HepG2 (cell line): ENCODE data around the gene BRAT1. TPM values are rescaled to one million over a fixed set of nuclear protein-coding genes. Genes with fewer than 3 reads are reported as not detected.

Experiments used
- CBX1 ChIP-seq: IDR thresholded peaks from one replicate; pipeline ENCODE4 v1.6.1; 2016; ENCODE audit warnings: antibody characterized with exemption, low read depth
- CHCHD3 ChIP-seq: sonication (generic); formaldehyde crosslinking; IDR thresholded peaks from 2 replicates; pipeline ENCODE4 v1.8.0; 2022; ENCODE audit warnings: mild to moderate bottlenecking, missing genetic modification reagents, moderate library complexity
- DPF2 ChIP-seq: sonication (generic); formaldehyde crosslinking; IDR thresholded peaks from 2 replicates; pipeline ENCODE4 v1.4.0; 2020; ENCODE audit warnings: mild to moderate bottlenecking, low read depth, missing genetic modification reagents, borderline replicate concordance
- FOSL1 ChIP-seq: sonication (generic); formaldehyde crosslinking; IDR thresholded peaks from 2 replicates; pipeline ENCODE4 v1.9.0; 2021; ENCODE audit warnings: missing genetic modification reagents, borderline replicate concordance
- FOXC1 ChIP-seq: sonication (generic); formaldehyde crosslinking; IDR thresholded peaks from 2 replicates; pipeline ENCODE4 v1.8.0; 2022; ENCODE audit warnings: mild to moderate bottlenecking, missing genetic modification reagents, borderline replicate concordance
- HHEX ChIP-seq: IDR thresholded peaks from 2 replicates; pipeline ENCODE4 v1.6.1; 2016; ENCODE audit warnings: control low read depth
- KDM3A ChIP-seq: IDR thresholded peaks from 2 replicates; pipeline ENCODE4 v1.6.1; 2018; ENCODE audit warnings: low read depth, missing compliant biosample characterization
- KDM5B ChIP-seq: sonication (generic); formaldehyde crosslinking; IDR thresholded peaks from 2 replicates; pipeline ENCODE4 v1.4.0; 2020; ENCODE audit warnings: missing genetic modification reagents, mild to moderate bottlenecking, borderline replicate concordance
- NR2F1 ChIP-seq, 2 experiments: fragments of 450-650 bp in 1 of 2; formaldehyde crosslinking in 1 of 2; IDR thresholded peaks; 2 replicates each; pipeline versions ENCODE4 v1.5.0 to v1.6.1; 2016 to 2020; ENCODE audit warnings: mild to moderate bottlenecking in 1 of 2, missing compliant biosample characterization in 1 of 2, missing genetic modification reagents in 1 of 2, moderate library complexity in 1 of 2
- PLRG1 ChIP-seq: fragments of 450-650 bp; conservative IDR thresholded peaks from 2 replicates; pipeline ENCODE4 v1.6.1; 2016
- RAD21 ChIP-seq: fragments of 450-650 bp; formaldehyde crosslinking; IDR thresholded peaks from 2 replicates; pipeline ENCODE4 v1.5.0; 2020; ENCODE audit warnings: mild to moderate bottlenecking
- SATB2 ChIP-seq: sonication (generic); formaldehyde crosslinking; IDR thresholded peaks from 2 replicates; pipeline ENCODE4 v1.5.0; 2020; ENCODE audit warnings: missing genetic modification reagents
- SMAD1 ChIP-seq: sonication (generic); formaldehyde crosslinking; IDR thresholded peaks from 2 replicates; pipeline ENCODE4 v1.4.0; 2020; ENCODE audit warnings: missing genetic modification reagents, low read depth, mild to moderate bottlenecking, borderline replicate concordance
- SNRNP70 ChIP-seq: fragments of 200-400 bp; formaldehyde crosslinking; IDR thresholded peaks from 2 replicates; pipeline ENCODE4 v1.6.1; 2017; ENCODE audit warnings: mild to moderate bottlenecking, low read depth, low read length, moderate library complexity
- SP2 ChIP-seq: sonication (generic); formaldehyde crosslinking; IDR thresholded peaks from 2 replicates; pipeline ENCODE4 v1.5.1; 2020; ENCODE audit warnings: mild to moderate bottlenecking, missing genetic modification reagents
- TSC22D2 ChIP-seq: sonication (generic); formaldehyde crosslinking; IDR thresholded peaks from 2 replicates; pipeline ENCODE4 v1.5.1; 2020; ENCODE audit warnings: missing genetic modification reagents, mild to moderate bottlenecking, borderline replicate concordance
- ZFP36L2 ChIP-seq: sonication (generic); formaldehyde crosslinking; IDR thresholded peaks from 2 replicates; pipeline ENCODE4 v1.4.0; 2020; ENCODE audit warnings: missing genetic modification reagents
- ZFP82 ChIP-seq: sonication (generic); formaldehyde crosslinking; IDR thresholded peaks from 2 replicates; pipeline ENCODE4 v1.5.1; 2020; ENCODE audit warnings: mild to moderate bottlenecking, missing genetic modification reagents, borderline replicate concordance
- ZNF333 ChIP-seq: sonication (generic); formaldehyde crosslinking; IDR thresholded peaks from 2 replicates; pipeline ENCODE4 v1.4.0; 2020; ENCODE audit warnings: mild to moderate bottlenecking, missing genetic modification reagents, borderline replicate concordance
- ZNF350 ChIP-seq: sonication (generic); formaldehyde crosslinking; IDR thresholded peaks from 2 replicates; pipeline ENCODE4 v1.4.0; 2020; ENCODE audit warnings: mild to moderate bottlenecking, low read depth, missing genetic modification reagents, borderline replicate concordance
- ZNF530 ChIP-seq: sonication (generic); formaldehyde crosslinking; IDR thresholded peaks from 2 replicates; pipeline ENCODE4 v1.5.0; 2020; ENCODE audit warnings: low read depth, mild to moderate bottlenecking, missing genetic modification reagents
- ZNF777 ChIP-seq: sonication (generic); formaldehyde crosslinking; IDR thresholded peaks from 2 replicates; pipeline ENCODE4 v1.4.0; 2020; ENCODE audit warnings: missing genetic modification reagents
- ZSCAN30 ChIP-seq: sonication (generic); formaldehyde crosslinking; IDR thresholded peaks from 2 replicates; pipeline ENCODE4 v1.5.0; 2020; ENCODE audit warnings: mild to moderate bottlenecking, missing genetic modification reagents
- polyA plus RNA-seq, 8 experiments: library from polyadenylated mRNA; depleted of rRNA in 3 of 8; stranded (reverse) in 7 of 8; unstranded in 1 of 8; fragments of >200 nt; fragmentation: Illumina TruSeq in 4 of 8; extraction: Trizol in 4 of 8; gene quantifications; 2 replicates each; pipeline versions ENCODE4 v1.2.1 to v1.2.3, GENCODE V29; 2011 to 2016; ENCODE audit warnings: low read depth in 4 of 8, missing spikeins in 1 of 8, mixed read lengths in 1 of 8; ENCODE audit not compliant: insufficient read depth in 1 of 8
- total RNA-seq, 5 experiments: library from RNA; depleted of rRNA; stranded (reverse); fragments of >200 nt; fragmentation: Illumina TruSeq; extraction: Trizol; gene quantifications; 2 replicates each; pipeline ENCODE4 v1.2.3, GENCODE V29; 2016; ENCODE audit warnings: low read depth in 1 of 5
- TF ChIP-seq, protein P1 (sequence below): sonication (generic); formaldehyde crosslinking; IDR thresholded peaks from 2 replicates; pipeline ENCODE4 v1.8.1; 2023; ENCODE audit warnings: missing genetic modification reagents, inconsistent platforms, borderline replicate concordance
- TF ChIP-seq, protein P2 (sequence below): sonication (generic); formaldehyde crosslinking; IDR thresholded peaks from 2 replicates; pipeline ENCODE4 v1.8.1; 2023; ENCODE audit warnings: mild to moderate bottlenecking, moderate library complexity, missing genetic modification reagents
- TF ChIP-seq, protein P3 (sequence below): sonication (generic); formaldehyde crosslinking; IDR thresholded peaks from 2 replicates; pipeline ENCODE4 v1.8.1; 2023; ENCODE audit warnings: missing genetic modification reagents, mild to moderate bottlenecking, borderline replicate concordance
- TF ChIP-seq, protein P4 (sequence below): sonication (generic); formaldehyde crosslinking; IDR thresholded peaks from 2 replicates; pipeline ENCODE4 v1.5.1; 2020; ENCODE audit warnings: mild to moderate bottlenecking, missing genetic modification reagents, borderline replicate concordance

BRAT1 gene
- total and polyA plus RNA-seq, 2 of the 13 experiments (the other 11 are each of a cell fraction or from before 2014, with no cell fraction given), result 10.2 to 20.3 TPM

DNA sequence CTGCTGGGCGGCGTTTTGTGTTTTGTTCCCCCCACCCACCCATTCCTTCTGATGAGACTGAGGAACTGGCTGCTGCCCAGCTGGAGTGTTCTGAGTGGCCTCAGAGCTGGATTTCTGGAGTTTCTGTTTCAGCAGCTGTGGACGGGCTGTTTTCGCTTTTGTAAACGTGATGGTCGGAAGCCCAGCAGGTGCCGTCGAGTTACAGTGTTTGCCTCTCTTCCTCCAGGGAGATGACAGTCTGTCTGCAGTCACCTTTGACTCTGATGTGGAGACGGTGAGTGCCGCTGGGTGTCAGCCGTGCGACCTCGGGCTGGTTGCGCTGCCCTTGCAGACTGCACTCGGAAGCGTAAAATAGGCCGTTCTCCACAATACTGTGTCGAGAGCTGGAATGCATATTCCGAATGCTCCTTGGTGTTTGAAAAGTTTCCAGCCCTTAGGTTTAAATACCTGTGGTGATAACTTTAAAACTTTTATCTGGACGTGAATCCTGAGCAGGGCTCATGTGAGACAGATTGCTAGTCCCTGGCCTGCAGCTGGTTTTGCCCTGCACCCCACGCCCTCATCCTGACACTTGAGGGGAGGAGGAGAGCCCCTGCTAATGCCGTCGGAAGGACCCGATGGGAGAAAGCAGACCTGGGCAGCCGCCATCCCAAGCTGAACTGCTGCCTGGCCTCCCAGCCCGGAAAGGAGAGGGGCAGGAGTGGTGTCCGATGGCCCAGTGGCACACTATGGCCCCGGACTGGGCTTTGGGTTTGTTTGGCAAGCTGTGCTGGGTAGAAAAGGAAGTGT, 11.8 kb upstream of the BRAT1 start (continued):
- TF ChIP-seq SATB2 (no peak), FOSL1 (CRISPR knock-in tag) (no peak), ZNF530 (no peak), SNRNP70 (no peak), SMAD1 (peak; percentile 23; the same call in 1 of the 2 replicates), ZNF777 (CRISPR knock-in tag) (peak; percentile 93), CHCHD3 (CRISPR knock-in tag) (0 out of 2 replicates have a peak, but pooled peaks have one; percentile 34), KDM5B (peak; percentile 70; the same call in 1 of the 2 replicates), ZFP82 (CRISPR knock-in tag) (no peak), NR2F1 (CRISPR knock-in tag; IDR thresholded peaks at IDR 0.05) (0 out of 4 replicates have a peak, but pooled peaks of 1 of the 2 experiments have one; percentile 49), ZSCAN30 (CRISPR knock-in tag) (no peak), ZNF333 (CRISPR knock-in tag) (no peak), DPF2 (CRISPR knock-in tag) (no peak), SP2 (CRISPR knock-in tag) (no peak), ZFP36L2 (CRISPR knock-in tag) (no peak), PLRG1 (no peak), TSC22D2 (no peak), FOXC1 (CRISPR knock-in tag) (no peak; the same call in 1 of the 2 replicates), KDM3A (no peak), CBX1 (no peak), RAD21 (CRISPR knock-in tag) (peak; percentile 65), HHEX (CRISPR knock-in tag) (no peak), ZNF350 (no peak)
- TF ChIP-seq, protein P1, sequence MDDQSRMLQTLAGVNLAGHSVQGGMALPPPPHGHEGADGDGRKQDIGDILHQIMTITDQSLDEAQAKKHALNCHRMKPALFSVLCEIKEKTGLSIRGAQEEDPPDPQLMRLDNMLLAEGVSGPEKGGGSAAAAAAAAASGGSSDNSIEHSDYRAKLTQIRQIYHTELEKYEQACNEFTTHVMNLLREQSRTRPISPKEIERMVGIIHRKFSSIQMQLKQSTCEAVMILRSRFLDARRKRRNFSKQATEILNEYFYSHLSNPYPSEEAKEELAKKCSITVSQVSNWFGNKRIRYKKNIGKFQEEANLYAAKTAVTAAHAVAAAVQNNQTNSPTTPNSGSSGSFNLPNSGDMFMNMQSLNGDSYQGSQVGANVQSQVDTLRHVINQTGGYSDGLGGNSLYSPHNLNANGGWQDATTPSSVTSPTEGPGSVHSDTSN, result no peak
- TF ChIP-seq, protein P2, sequence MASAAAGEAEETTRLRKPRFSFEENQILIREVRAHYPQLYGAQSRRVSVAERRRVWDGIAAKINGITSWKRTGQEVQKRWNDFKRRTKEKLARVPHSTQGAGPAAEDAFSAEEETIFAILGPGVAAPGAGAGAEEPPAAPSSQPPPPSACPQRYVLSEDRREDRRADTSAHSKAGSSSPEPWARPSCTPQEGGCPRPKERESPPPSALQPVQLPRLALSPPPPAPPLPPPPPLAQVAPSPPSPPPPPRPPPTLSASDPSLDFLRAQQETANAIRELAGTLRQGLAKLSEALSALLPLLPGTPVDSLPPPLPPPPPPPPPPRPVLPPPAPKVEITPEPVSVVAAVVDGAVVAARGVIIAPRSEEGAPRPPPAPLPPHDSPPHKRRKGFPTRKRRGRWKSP (CRISPR knock-in tag), result peak; percentile 79; the same call in 1 of the 2 replicates
- TF ChIP-seq, protein P3, sequence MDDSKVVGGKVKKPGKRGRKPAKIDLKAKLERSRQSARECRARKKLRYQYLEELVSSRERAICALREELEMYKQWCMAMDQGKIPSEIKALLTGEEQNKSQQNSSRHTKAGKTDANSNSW, result no peak
- TF ChIP-seq, protein P4, sequence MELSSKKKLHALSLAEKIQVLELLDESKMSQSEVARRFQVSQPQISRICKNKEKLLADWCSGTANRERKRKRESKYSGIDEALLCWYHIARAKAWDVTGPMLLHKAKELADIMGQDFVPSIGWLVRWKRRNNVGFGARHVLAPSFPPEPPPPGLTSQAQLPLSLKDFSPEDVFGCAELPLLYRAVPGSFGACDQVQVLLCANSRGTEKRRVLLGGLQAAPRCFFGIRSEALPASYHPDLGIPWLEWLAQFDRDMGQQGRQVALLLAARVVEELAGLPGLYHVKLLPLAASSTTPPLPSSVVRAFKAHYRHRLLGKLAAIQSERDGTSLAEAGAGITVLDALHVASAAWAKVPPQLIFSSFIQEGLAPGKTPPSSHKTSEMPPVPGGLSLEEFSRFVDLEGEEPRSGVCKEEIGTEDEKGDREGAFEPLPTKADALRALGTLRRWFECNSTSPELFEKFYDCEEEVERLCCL, result no peak
